ENCODE data around the gene DNAJC15.

GRCh38 chr13:43111559-43112400, 88.4 kb downstream of the DNAJC15 start:
- TF ChIP-seq, protein P1, sequence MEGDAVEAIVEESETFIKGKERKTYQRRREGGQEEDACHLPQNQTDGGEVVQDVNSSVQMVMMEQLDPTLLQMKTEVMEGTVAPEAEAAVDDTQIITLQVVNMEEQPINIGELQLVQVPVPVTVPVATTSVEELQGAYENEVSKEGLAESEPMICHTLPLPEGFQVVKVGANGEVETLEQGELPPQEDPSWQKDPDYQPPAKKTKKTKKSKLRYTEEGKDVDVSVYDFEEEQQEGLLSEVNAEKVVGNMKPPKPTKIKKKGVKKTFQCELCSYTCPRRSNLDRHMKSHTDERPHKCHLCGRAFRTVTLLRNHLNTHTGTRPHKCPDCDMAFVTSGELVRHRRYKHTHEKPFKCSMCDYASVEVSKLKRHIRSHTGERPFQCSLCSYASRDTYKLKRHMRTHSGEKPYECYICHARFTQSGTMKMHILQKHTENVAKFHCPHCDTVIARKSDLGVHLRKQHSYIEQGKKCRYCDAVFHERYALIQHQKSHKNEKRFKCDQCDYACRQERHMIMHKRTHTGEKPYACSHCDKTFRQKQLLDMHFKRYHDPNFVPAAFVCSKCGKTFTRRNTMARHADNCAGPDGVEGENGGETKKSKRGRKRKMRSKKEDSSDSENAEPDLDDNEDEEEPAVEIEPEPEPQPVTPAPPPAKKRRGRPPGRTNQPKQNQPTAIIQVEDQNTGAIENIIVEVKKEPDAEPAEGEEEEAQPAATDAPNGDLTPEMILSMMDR (conservative IDR thresholded peaks at IDR 0.05 in 1 of 2, IDR thresholded peaks at IDR 0.05 in 1 of 2; ENCODE audit: low read depth in 1 of 2, low read length in 2 of 2), result no peak
- TF ChIP-seq EZH2 (IDR thresholded peaks at IDR 0.05; ENCODE audit: low read length, missing control alignments), result no peak

Measured in fibroblast of lung (primary cell).